ENCODE data around the gene TGFBR3L.

The TGFBR3L gene

GRCh38 chr19:7933411-7933810 is 18.8 kb downstream of the TGFBR3L start:
- ChIA-PET CTCF (no interaction called here), POLR2A (interaction anchor here (0.7 kb wide), 1 partner anchor 10 kb away, joined by 3 read pairs; the partner anchor contains the start of gene TIMM44)
- no peak for DNase-seq (ENCODE audit: low read depth, low spot score)
- H3K4me3 ChIP-seq (ENCODE audit: low read depth, low read length), result no peak overlapping the region
- TF ChIP-seq, protein P1, sequence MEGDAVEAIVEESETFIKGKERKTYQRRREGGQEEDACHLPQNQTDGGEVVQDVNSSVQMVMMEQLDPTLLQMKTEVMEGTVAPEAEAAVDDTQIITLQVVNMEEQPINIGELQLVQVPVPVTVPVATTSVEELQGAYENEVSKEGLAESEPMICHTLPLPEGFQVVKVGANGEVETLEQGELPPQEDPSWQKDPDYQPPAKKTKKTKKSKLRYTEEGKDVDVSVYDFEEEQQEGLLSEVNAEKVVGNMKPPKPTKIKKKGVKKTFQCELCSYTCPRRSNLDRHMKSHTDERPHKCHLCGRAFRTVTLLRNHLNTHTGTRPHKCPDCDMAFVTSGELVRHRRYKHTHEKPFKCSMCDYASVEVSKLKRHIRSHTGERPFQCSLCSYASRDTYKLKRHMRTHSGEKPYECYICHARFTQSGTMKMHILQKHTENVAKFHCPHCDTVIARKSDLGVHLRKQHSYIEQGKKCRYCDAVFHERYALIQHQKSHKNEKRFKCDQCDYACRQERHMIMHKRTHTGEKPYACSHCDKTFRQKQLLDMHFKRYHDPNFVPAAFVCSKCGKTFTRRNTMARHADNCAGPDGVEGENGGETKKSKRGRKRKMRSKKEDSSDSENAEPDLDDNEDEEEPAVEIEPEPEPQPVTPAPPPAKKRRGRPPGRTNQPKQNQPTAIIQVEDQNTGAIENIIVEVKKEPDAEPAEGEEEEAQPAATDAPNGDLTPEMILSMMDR (IDR thresholded peaks at IDR 0.05; ENCODE audit: insufficient read depth, low read length, missing control alignments), result peak; percentile 12

GRCh38 chr19:7933828-7934725 is 19.4 kb downstream of the TGFBR3L start:
- POLR2A ChIA-PET, result interaction anchor here (0.7 kb wide), 1 partner anchor 9 kb away, joined by 3 read pairs; the partner anchor contains the start of gene TIMM44
- H3K4me3 ChIP-seq (ENCODE audit: low read depth, low read length), result no peak overlapping the region
- TF ChIP-seq, protein P1 (IDR thresholded peaks at IDR 0.05; ENCODE audit: insufficient read depth, low read length, missing control alignments), result no peak
- CTCF ChIA-PET, result no interaction called here
- no peak for DNase-seq (ENCODE audit: low read depth, low spot score)

DNA sequence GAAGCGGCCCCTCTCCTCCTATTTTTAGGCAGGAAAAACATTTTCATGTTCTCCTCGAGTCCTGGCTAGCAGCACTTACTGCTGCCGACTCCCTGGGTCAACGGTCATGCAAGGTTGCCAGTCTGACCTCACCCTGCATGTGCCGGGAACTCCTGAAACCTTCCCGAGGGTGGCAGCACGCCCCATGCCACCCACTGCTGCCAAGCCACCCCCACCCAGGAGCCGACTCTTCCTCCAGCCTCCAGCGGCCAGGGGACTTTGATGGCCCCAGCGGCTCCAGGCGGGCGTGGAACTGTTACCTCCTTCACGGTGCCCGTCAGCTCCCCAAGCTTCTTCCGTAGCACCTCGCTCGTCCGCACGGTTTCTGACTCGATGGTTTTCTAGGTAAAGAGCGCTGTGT is 20.1 kb downstream of the TGFBR3L start:
- no peak for DNase-seq (ENCODE audit: low read depth, low spot score)
- no peak overlapping the region for H3K4me3 ChIP-seq (ENCODE audit: low read depth, low read length)
- ChIA-PET CTCF (interaction anchor here (1.2 kb wide), 1 partner anchor 9 kb away, joined by 8 read pairs; the partner anchor contains the start of gene TIMM44), POLR2A (no interaction called here)
- TF ChIP-seq, protein P1 (IDR thresholded peaks at IDR 0.05; ENCODE audit: insufficient read depth, low read length, missing control alignments), result no peak

GRCh38 chr19:7940841-7941240 is 26.2 kb downstream of the TGFBR3L start:
- CTCF ChIA-PET, result interaction anchor here (2.2 to 6.0 kb wide), 2 partner anchors 11 to 61 kb away, joined by 13 to 103 read pairs; partner anchors contain the start of gene ELAVL1

GRCh38 chr19:7941895-7942596 is 27.4 kb downstream of the TGFBR3L start:
- ChIA-PET POLR2A (interaction anchor here (0.7 kb wide), 1 partner anchor 11 kb away, joined by 3 read pairs; no protein-coding TSS in a partner anchor), CTCF (interaction anchor here (0.9 to 6.0 kb wide), 6 partner anchors 12 to 313 kb away, joined by 3 to 160 read pairs (median 8); partner anchors contain the start of gene ELAVL1)
- TF ChIP-seq, protein P1 (IDR thresholded peaks at IDR 0.05; ENCODE audit: insufficient read depth, low read length, missing control alignments), result no peak
- peak overlapping the region; percentile 97 for H3K4me3 ChIP-seq (ENCODE audit: low read depth, low read length)
- DNase-seq (ENCODE audit: low read depth, low spot score), result no peak

More at GRCh38 chr19:7940841-7941240, 26.2 kb downstream of the TGFBR3L start:
- TF ChIP-seq, protein P1 (IDR thresholded peaks at IDR 0.05; ENCODE audit: insufficient read depth, low read length, missing control alignments), result no peak
- no peak overlapping the region for H3K4me3 ChIP-seq (ENCODE audit: low read depth, low read length)
- POLR2A ChIA-PET, result no interaction called here
- no peak for DNase-seq (ENCODE audit: low read depth, low spot score)
